GM11168 (cell line): ENCODE measurements around the gene FGFR2.

Experiments used
- in situ Hi-C: fragments of 300-500 bp; cut with MboI; formaldehyde crosslinking; loops from one replicate; pipeline ENCODE4 v1.12.0; 2022; ENCODE audit warnings: low sequenced_read_pairs; ENCODE audit not compliant: unreplicated experiment

The FGFR2 gene

DNA sequence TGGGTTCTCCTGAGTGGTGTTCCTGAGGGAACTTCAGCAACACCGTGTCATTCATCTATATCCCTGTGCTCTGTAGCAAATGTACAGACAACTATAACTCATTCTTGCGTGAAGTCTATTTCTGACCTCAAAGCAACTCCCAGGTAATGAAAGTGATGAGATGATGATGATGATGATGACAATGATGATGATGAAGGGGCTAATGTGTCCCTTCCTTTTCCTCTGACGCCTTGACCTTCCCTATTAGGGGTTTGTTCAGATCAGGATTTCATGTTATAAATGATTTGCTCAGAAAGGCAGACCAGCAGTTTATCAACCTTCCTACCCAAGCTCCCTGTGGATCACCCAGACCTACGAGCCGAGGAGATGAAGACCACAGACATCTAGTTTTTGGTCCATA lies 136.9 kb downstream of the FGFR2 start:
- in situ Hi-C loops, result no loop called here

DNA sequence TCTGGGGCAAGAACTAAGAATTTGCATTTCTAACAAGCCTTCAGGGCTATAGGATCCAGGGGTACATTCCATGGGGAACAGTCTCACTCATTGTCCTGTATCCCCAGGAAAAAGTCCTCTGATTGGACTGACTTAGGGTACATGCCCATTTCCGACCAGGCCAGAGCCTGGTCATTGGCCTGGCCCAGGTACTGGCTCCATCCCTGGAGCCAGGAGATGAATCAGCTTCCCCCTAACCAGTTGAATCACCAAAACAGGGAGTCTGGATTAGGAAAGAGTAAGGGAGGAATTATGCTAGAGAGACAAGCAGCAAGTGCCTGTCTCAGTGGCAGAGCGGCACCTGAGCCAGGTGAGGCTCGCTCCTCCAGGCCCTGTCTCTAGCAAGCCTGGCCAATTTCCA lies 137.5 kb downstream of the FGFR2 start:
- in situ Hi-C loops, result no loop called here

DNA sequence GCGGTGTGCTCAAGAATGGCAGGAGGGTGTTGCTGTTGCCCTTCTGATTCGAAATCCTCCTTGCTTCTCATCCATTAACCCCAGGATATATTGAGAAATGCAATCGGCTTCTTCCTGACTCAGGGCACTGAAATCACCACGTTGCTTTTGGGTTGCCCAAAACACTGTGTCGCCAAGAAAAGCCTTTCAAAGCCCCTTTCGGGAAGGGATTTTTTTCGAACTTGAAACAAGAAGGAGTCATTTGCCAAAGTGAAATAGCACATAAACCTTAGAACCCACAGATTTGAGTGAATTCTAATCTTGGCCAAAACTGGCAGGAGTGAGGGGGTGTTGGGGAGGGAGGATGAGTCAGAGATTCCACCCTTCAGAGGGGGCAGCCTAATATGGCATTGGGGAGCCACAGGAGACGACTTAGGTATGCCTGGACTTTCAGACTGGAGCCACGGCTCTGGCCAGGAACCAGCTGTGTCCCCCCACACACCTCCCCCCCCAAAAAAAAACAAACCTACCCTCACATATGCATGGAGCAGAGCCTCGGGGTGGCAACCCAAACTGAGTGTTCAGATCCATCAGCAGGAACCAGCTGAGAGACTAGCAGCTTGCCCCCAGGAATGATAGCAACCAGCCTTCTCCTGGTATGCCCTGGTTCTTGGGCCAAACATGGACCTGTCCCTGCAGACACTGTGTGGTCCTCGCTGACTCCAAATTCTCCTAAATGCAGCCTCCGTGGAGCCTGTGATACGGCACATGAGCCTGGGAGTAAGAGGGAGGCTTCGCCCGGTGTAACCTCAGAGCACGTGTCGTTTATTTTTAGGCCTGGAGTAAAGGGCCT lies 138.4 kb downstream of the FGFR2 start:
- in situ Hi-C loops, result no loop called here

DNA sequence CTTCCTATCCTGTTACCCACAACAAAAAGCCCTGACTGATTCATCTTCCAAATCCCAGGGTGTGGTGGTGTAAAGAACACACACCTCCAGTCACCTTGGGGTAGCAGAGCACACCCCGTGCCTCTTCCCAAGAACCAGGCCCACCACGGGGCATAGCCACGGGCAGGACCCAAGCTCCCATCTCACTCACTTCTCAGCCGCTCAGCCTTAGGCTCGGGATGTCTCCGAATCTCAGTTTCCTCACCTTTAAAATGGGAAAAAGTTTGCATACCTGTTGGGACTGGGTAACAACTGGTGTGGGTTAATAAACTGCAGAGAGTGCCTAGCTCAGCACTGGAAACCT lies 139.0 kb downstream of the FGFR2 start:
- in situ Hi-C loops, result no loop called here

DNA sequence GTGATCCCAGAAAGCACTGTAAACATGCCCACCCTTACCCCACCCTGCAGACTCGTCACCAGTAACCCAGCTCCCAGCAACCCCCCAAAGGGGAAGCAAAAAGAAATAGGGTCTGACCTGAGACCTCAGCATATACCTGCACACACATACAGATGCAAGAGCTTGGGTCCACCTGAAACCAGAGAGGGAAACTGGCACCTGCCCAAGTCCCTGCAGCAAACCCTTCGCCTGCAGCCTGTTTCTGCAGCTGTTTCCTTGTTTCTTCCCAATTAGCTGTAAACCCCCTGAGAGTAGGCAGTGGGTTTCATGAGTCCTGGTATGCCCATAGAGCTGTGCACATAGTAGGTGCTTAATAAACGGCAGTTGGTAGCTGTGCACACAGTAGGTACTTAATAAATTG lies 140.5 kb downstream of the FGFR2 start:
- in situ Hi-C loops, result no loop called here

DNA sequence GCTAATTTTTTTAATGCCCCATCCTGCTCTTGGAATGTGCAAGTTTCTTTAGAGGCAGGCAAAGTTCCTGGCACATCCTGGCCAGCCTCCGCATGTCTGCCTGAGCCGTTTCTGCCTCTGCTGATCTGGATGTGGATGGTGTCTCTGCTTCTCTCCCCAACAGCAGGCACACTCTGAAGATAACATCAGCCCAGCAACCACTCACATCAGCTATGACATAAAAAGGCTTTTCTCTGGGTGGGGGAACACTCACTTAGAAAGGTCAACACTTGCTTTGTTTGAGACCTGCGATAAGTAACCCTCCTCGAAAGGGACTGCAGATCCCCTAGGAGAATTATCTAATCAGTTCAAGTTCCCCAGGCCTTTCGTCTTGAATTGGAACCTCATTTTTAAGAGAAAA lies 142.9 kb downstream of the FGFR2 start:
- in situ Hi-C loops, result no loop called here

DNA sequence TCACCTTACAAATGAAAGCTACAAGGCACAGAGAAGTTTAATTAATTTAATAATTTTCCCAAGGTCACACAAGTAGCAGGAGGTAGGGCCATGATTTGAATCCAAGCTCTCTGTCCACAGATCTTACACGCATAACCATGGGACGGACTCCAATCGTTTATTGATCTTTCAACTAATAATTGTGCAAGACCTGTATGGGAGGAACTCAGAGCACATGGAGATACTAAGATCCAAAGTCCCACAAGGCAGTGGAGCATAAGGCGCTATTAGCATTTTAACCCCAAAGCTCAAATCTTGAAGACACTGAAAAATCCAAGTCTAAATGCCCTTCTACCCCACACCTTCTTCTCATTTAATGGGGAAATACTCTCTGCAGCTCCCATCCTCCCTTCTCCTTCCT lies 143.5 kb downstream of the FGFR2 start:
- in situ Hi-C loops, result no loop called here

DNA sequence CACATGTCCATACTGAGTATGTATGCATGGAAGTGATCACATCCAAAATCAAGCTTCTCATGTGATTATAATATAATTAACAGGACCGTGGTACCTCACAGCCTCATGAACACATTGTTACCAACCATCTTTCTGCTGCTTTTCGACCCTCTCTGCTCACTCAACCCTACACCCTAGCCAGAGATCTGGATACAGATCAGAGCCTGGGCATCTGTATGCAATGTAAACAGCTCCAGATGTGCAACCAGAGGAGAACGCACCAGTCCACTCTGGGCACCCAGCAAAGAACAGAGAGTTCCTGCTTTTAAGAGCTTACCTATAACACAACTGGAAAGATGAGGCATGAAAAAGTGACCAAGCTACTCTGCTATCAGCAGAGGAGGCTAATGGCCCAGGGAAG lies 145.1 kb downstream of the FGFR2 start:
- in situ Hi-C loops, result no loop called here

DNA sequence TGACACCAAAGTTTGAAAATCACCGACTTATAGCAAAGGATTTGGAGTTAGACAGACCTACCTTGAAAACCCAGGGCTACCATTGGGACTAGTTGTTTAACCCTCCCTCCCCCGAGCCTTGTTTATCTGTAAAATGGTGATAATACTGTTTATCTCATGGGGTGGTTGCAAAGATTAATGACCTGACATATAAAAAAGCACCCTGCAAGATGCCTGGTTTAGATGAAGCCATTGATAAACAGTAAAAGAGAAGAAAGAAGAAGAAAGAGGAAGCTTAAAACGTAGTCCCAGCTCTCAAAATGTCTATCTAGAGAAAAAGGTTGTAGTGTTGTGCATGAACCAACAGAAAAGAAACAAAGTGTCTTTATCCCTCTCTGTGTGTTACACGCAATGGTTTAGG lies 145.7 kb downstream of the FGFR2 start:
- in situ Hi-C loops, result no loop called here

DNA sequence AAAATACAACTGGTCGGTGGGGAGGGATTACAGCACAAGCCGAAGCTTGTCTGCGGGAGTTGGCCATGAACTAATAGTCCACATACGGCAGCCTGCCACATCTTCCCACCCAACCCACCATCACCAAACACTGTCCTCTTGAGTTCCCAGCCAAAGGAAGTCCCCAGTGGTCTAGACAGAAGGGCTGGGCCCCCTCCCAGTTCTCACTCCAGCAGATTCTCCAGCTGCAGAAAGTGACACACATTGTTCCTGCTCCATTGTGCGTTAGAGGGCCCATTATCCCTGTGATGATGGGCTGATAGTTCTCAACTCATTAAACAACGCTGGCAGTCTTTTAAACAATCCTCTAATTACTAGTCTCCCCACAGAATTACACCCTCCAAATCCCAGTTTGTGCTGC lies 148.0 kb downstream of the FGFR2 start:
- in situ Hi-C loops, result no loop called here

DNA sequence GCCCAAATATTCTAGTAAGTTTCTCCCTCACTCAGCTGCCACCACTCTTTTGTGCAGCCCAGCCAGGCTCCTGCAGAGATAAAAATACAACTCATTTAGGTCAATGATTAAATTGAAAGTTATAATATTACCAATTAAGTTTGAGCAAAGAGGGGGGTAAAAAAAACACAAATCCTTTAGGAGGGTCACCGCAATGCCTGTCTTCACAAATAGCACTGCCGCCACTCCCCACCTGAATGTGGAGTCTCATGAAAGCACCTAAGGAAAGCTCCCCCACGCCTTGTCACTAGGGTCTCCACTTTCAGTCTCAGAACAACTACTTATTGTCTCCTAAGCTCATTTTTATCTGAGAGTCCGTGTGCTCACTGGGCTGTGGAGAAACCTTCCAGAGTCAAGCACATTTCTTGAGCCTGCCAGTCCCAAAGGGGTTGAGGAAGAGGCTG lies 148.7 kb downstream of the FGFR2 start:
- in situ Hi-C loops, result no loop called here

DNA sequence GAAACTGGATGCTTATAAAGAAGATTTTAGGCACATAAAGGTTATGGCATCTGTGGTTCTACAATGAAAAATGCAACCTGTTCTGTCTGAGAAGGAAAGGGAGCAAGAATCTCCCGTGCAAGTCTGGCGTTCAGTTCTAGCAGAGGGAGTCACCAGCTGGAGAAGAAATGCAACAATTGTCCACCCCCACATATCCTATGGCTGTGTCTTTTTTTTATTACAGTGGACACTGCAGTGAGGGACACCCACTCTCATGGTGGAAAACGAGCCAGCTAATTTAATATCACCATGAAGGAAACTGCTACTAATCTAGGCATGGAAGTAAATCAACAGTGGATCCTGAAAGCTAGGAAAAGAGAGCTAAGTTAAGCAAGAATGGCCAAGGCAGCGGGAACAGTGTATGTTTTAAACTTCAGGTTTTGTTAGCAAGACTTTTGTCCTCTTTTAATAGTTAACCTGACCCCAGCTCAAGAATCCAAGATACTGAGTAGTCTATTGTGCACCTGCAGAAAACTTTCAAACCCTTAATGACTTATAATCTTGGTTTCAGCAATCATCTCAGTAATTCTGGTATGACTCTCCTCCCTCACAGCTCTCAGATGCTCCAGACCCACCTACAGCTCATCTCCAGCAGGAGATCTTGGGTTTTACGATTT lies 149.3 kb downstream of the FGFR2 start:
- in situ Hi-C loops, result no loop called here

DNA sequence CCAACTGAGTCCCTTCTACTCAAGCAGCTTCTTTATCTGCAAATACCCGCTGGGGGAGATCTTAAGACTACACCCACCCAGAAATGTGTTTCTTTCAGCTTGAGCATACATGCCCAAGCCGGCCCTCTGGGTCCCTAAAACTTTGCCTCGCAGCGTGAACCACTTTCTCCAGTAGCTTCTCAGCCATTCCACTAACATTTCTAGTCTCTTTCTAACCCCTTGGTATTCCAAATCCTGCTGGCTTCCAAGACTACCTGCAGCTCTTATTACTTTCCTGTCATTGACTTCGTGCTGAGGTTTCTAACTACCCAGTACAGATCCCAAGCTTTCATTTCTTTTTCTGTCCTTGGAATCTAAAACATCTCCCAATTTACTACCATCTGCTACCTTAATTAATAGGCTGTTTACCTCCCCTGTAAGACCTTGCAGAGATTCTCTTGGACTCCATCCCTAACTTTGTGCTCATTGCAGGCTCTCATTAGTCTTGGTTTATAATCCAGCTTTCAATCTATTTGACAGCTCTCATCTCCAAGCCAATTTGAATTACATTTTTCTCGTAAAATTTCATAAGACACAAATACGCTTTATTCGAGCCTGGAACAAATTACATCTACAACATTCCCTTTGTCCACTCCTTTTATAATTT lies 153.6 kb downstream of the FGFR2 start:
- in situ Hi-C loops, result no loop called here

DNA sequence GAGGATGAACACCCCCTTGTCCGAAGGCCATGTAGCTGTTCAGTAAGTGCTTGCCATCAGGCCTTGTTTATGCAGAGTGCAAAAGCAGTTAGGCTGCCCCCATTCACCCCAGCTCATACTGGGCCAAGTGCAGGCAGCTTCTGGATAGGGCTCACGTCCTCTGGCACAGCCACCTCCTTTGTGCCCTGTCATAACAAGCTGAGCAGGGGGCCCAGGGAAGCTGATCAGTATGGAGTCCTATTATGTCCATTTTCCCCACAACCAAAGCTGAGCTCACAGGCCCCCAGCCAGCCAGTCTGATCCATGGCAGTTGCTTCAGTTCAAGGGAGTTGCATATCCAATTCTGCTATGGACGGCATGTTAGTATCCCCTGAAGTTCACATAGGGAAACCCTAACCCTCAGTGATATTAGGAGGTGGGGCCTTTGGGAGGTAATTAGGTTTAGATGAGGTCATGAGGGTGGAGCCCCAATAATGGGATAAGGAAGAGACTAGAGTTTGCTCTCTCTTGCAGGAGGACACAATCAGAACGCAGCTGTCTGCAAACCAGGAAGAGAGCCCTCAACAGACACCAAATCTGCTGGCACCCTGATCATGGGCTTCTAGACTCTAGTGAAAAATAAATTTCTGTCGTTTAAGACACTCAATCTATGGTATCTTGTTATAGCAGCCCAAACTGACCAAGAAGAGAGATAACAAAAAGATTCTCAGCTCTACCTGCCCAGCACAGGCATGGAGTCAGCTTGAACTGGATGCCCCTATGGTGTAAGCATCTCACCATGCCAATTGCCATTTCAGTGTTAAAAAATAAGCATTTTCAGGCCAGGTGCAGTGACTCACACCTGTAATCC lies 155.9 kb downstream of the FGFR2 start:
- in situ Hi-C loops, result no loop called here

DNA sequence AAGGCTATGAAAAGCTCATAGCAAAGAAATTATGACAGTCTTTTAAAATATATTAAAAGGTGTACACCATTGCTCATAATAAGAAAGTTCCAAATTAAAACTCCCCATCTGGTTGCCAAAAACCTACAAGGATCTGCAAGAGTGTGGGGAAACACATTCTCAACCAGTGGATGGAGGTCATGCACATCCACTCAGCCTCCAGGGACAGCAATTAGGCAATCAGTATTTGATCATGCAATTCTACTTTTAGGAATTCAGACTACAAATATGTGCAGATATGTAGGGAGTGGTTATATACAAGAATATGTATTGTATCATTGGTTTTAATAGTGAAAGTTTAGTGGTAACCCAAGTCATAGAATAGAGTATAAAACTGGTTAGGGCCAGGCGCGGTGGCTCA lies 157.8 kb downstream of the FGFR2 start:
- in situ Hi-C loops, result no loop called here

DNA sequence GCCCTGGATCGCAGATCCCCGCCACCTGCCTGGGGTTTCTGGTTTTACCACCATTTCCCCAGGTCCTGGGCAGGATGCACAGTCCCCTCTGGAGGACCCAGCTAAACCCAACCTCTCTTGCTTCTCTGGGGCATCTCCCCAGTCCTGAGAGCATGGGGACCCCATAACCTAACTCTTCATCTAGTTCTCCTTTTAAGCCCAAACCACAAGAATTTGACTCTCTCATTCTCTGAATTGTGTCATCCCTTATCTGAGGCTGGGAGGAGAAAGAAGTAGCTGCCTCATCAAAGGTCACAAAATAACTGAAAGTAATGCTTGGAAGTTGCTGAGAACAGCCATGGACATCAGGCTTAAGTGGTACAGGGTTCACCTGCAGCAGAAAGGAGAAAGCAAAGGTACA lies 159.9 kb downstream of the FGFR2 start:
- in situ Hi-C loops, result no loop called here

DNA sequence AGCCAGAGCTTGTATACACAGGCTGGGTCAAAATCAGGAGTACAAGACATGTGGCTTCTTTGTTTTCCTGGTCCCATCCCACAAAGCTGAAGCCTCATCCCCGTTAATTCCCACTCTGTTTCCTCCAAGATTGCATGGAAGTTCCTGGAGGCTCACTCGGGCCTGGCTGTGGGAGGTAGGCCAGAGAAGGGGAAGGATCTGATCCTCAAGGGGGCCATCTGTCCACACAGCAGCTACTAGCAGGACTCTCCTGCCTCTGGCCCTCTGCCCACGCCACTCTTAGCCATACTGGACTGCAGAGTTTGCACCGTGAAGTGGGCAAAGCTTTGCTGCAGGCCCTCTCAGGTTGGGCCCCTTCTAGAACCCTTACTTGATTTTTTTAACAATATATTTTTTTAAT lies 160.6 kb downstream of the FGFR2 start:
- in situ Hi-C loops, result no loop called here

DNA sequence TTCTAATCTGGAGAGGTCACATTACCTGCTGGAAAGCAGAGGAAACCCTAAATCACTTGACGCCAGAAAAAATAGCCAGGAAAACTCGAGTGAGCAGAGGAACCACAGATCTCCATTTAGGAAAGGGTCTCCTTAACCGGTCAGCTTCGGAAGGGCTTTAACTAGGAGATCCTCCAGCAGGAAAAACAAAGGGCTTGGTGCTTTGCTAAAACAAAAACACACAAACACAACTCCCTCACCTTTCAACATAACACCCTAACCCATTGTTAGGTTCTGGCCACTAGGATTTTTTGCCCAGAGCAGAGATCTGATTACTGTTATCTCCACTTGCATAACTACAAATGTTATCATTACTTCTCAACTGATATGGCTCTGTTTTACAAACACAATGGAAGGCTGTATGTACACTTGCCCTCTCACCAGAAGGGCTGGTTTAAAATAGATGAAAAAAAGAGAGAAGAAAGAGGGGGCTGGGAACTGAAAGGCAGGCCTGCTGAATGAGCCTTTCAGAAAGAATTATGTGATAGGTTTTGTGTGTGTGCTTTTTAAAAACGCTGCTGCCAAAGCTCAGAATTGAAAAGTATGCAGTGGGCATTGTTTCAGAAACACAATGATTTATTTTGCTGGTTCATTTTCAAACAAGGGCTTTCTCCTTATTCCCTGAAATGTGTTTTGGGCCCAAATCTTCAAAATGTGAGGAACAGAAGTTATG lies 161.5 kb downstream of the FGFR2 start:
- in situ Hi-C loops, result no loop called here

DNA sequence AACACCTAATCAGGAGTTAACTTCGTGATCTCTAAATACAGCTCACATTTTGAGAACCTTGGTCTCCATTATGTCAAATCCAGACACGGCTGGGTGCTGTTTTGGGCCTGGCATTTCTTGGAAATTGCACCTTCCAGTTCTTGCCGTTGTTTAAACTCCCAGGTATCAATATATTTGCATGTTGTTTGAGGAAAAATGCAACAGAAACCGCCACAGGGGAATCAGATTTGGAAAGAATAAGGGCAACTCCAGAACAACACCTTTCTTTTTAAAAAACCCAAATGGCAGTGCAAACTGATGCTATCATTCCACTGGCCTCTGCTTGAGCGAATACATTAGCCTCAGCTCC lies 162.0 kb downstream of the FGFR2 start:
- in situ Hi-C loops, result no loop called here
